ENCODE results near the gene CRAMP1.
"Not testable (repeated sequence)": the region's sequence is repeated elsewhere in the genome, so short reads cannot be mapped to it uniquely, and the experiment has no call there.

CRAMP1 gene

DNA sequence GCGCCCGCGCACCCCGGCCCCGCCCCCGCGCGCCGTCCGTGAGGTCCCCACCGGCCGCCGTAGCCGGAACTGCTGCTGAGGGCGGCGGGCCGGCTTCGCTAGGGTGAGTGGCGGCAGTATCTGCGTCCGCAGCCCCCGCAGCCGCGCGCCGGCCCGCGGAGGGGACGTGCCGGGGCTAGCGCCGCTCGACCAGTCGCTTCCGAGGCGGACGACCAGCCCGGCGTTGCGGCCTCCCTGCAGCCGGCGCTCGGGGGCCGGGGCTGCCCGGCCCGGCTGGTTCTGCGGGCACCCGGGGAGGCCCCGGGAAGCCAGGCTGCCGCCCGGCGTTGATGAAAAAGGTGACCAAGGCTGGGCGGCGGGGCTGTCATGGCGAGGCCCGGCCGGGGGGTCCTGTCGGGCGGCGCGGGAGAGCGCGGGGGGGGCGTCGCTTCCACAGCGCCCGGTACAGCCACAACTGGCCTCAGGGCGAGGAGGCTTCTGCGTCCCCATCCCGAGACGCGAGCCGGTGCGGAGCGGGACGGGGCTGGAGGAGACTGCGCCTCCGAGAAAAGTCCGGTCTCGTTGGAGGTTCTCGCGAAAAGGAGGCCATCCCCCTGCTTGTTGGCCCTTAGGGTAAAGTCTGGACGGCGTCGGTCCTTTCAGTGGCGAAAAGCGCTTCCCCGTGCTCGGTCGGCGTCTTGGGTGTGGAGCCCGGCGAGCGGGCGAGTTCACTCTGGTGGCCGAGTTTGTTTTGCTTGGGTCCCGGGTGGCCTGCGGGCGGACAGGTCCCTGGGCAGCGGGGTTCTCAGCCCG is at the start of gene CRAMP1:
CRAMP1 (plus strand) TSS at position 41 of the 792 bp plus-strand sequence. CDS start 2,280 bp downstream, outside the sequence.
- no peak for DNase-seq (ENCODE audit: low read depth)

GRCh38 chr16:1563786-1564185 is 48.4 kb upstream of the CRAMP1 start:
- no peak for DNase-seq (ENCODE audit: low read depth)

- DNase-seq (ENCODE audit: low read depth), result no peak
These were observed 47.8 kb upstream of the CRAMP1 start for GRCh38 chr16:1564325-1564724.

GRCh38 chr16:1565083-1565805 is 46.9 kb upstream of the CRAMP1 start:
- DNase-seq (ENCODE audit: low read depth), result no peak

- DNase-seq (ENCODE audit: low read depth), result no peak
These were observed 44.2 kb upstream of the CRAMP1 start for GRCh38 chr16:1567988-1568387.

GRCh38 chr16:1571012-1571671 is 41.0 kb upstream of the CRAMP1 start:
- no peak for DNase-seq (ENCODE audit: low read depth)

DNA sequence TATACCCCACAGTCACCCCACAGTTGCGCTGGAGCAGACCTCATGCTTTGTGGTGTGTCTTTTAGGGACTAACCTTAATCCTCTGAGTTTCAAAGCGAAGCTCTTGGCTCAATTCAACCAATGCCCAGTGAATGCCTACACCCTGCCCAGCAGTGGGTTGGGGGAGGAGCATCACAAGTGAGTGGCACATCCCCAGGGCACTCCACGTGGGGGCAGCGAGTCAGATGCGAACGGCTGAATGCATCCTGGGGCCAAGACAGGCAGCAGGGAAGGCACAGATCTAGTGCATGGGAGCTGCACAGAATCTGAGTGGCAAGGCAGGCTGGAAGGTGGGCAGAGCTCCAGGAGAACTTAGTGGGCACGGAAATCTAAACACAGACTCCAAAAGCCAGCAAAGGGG is 39.5 kb upstream of the CRAMP1 start:
- no peak for DNase-seq (ENCODE audit: low read depth)

DNA sequence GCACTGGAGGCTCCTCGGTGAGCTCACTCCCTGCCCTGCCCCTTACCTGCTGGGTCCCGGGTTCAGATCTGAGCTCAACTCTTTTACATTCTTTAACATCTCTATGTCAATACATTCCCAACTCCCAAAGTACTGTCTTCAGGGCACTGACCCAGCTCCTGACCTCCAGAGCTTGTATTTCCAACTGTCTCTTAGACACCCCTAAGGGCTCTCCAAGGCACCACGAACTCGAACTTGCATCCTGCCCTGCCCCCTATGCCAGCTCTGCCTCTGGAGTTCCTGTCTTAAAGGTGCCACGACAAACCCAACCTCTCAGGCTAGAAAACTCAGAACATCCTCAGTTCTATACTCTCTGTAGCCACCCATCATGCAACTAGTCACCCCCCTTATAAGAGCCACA is 38.9 kb upstream of the CRAMP1 start:
- DNase-seq (ENCODE audit: low read depth), result no peak

- DNase-seq (ENCODE audit: low read depth), result no peak
These were observed 36.6 kb upstream of the CRAMP1 start for GRCh38 chr16:1575578-1575977.

DNA sequence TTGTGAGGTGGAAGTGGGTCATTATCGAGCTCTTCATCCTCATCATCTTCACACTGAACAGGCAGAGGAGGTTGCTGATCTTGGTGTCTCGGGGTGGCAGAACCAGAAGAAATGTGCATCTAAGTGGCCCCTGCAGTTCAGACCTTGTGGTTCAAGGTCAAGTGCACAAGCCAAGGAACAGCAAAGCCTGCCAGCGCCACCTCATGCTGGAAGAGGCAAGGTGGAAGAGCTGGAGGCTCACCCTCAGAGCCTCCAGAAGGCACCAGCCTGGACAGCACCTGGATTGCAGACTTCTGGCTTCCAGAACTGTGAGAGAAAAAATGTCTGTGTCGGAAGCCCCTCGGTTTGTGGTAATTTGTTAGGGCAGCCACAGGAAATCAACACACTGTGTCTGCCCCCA is 32.9 kb upstream of the CRAMP1 start:
- DNase-seq (ENCODE audit: low read depth), result no peak

- DNase-seq (ENCODE audit: low read depth), result no peak
These were observed 31.9 kb upstream of the CRAMP1 start for GRCh38 chr16:1580256-1580655.

- DNase-seq (ENCODE audit: low read depth), result no peak
These were observed 31.2 kb upstream of the CRAMP1 start for GRCh38 chr16:1580956-1581355.

DNA sequence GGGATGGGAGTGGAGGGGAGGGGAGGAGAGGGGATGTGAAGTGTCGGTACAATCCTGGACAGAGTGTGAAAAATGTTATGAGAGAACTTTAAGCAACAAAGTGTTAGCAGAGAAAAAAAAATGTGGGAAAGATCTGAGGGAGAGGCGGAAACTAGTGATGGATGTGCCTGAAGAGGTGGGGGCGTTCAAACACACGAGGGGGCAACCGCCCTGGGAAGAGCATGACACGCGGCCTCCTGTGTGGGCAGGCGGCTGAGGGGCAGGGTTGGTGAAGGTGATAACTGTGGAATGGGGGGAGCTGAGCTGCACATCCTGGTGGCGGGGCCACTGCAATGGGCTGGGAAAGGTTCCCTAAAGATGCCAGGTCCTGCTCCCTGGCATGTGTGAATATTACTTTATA is 30.4 kb upstream of the CRAMP1 start:
- DNase-seq (ENCODE audit: low read depth), result no peak

DNA sequence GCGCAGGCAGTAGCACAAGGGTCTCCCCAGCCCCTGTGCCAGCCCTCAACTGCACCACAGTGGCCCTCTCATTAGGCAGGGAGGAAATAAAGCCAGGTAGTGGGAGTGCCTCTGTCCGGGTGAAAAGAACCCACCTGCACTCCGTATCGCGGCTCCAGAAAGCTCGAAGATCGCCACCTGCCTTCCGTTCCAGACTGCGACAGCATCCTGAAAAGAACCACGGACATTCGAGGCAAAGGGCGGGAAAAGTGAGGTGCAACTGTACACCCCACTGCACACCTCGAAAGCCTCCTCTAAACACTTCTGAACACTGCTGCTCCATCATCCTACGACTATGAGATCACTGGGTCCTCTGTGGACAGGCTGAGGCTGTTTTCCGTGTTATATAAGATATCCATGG is 29.0 kb upstream of the CRAMP1 start:
- DNase-seq (ENCODE audit: low read depth), result no peak

- DNase-seq (ENCODE audit: low read depth), result no peak
These were observed 27.2 kb upstream of the CRAMP1 start for GRCh38 chr16:1584926-1585484.

- no peak for DNase-seq (ENCODE audit: low read depth)
These were observed 21.8 kb upstream of the CRAMP1 start for GRCh38 chr16:1590366-1590765.

GRCh38 chr16:1590930-1591705 is 21.0 kb upstream of the CRAMP1 start:
- DNase-seq (ENCODE audit: low read depth), result no peak

GRCh38 chr16:1592446-1592845 is 19.7 kb upstream of the CRAMP1 start:
- DNase-seq (ENCODE audit: low read depth), result no peak

- DNase-seq (ENCODE audit: low read depth), result not testable (repeated sequence)
These were observed 16.6 kb upstream of the CRAMP1 start for GRCh38 chr16:1595511-1595910.

- DNase-seq (ENCODE audit: low read depth), result no peak
These were observed 15.6 kb upstream of the CRAMP1 start for GRCh38 chr16:1596516-1596915.

DNA sequence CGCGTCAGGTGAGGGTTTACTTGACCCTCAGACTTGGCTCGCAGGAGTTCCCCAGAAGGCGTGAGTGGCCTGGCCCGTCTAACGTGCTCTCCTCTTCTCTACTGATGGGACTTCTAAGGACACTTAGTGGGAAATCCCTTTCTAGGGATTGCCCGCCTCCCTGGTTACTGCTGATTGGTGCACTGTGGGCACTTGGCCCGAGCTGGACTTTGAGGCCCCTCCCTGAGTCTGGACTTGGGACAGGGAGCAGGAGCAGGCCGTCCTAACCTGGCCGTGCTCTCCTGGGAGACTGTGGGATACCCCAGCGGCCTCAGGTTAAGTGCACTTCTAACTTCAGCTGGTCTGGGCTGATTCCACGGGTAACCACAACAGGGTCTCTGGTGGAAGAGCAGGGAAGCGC is 15.0 kb upstream of the CRAMP1 start:
- DNase-seq (ENCODE audit: low read depth), result no peak

DNA sequence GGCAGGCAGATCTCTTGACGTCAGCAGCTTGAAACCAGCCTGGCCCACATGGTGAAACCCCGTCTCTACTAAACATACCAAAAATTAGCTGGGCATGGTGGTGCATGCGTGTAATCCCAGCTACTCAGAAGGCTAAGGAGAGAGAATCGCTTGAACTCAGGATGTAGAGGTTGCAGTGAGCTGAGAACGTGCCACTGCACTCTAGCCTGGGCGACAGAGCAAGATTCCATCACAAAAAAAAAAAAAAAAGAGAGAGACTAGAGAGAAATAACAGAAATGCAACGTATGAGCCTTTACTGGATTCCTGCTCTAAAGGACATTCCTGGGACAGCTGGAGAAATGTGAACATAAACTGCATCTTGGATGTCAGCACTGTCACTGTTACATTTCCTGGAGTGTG is 11.1 kb upstream of the CRAMP1 start:
- DNase-seq (ENCODE audit: low read depth), result no peak

All from activated gamma-delta T cell treated with anti-CD3 and anti-CD28 coated beads, Interleukin-2, amount 50 U/mL, for 16 hours (primary cell).